Right lobe of liver (tissue), 6 donors: ENCODE measurements around the gene EML5. TPM values are rescaled to one million over a fixed set of nuclear protein-coding genes. Genes with fewer than 3 reads are reported as not detected.

ENCODE experiments used
- ATAC-seq, 4 donors: fragments of 200-7000 bp; cut with Tn5 transposase; one replicate each; pipeline ENCODE4 v1.9.1; 2020; ENCODE audit warnings: mild to moderate bottlenecking in 4 of 4, moderate library complexity in 4 of 4
- DNase-seq, 3 donors: peaks; one replicate each; pipeline ENCODE4 v3.0.0-alpha.2; 2020
- H3K27ac ChIP-seq, 3 donors: fragments of 200-600 bp; one replicate each; pipeline ENCODE4 v1.8.0; 2022
- H3K27me3 ChIP-seq, 2 donors: fragments of 200-600 bp; one replicate each; pipeline ENCODE4 v1.8.0; 2022
- H3K36me3 ChIP-seq, 4 donors: fragments of 200-600 bp; sonication (generic) in 1 of 4; one replicate each; pipeline versions ENCODE4 v1.5.1 to v1.8.0; 2017 to 2022; ENCODE audit warnings: control low read depth in 1 of 4
- H3K4me1 ChIP-seq, 4 donors: fragments of 200-600 bp; sonication (generic) in 1 of 4; one replicate each; pipeline versions ENCODE4 v1.5.1 to v1.8.0; 2017 to 2022; ENCODE audit warnings: control low read depth in 1 of 4
- H3K4me3 ChIP-seq, 3 donors: fragments of 200-600 bp; one replicate each; pipeline ENCODE4 v1.8.0; 2022
- H3K9me3 ChIP-seq, 4 donors: fragments of 200-600 bp; sonication (generic) in 1 of 4; one replicate each; pipeline versions ENCODE4 v1.5.1 to v1.8.0; 2017 to 2022; ENCODE audit warnings: control low read depth in 1 of 4
- CTCF ChIP-seq, 4 donors: fragments of 200-600 bp in 3 of 4; fragments of 450-650 bp in 1 of 4; IDR thresholded peaks; one replicate each; pipeline versions ENCODE4 v1.5.1 to v1.8.0; 2016 to 2022; ENCODE audit warnings: antibody characterized with exemption in 4 of 4, mild to moderate bottlenecking in 2 of 4
- POLR2A ChIP-seq: fragments of 450-650 bp; IDR thresholded peaks from one replicate; pipeline ENCODE4 v1.6.1; 2017; ENCODE audit warnings: antibody characterized with exemption, mild to moderate bottlenecking
- WGBS: methylation state at CpG from one replicate; pipeline ENCODE4 v1.1.6; 2018; ENCODE audit warnings: low coverage, low lambda C conversion rate; ENCODE audit not compliant: insufficient coverage; ENCODE audit errors: missing lambda C conversion rate; 5-methylcytosine and 5-hydroxymethylcytosine counted together
- intact Hi-C, 2 donors: fragments of 100-400 bp; cut with DNase I; formaldehyde crosslinking; loops; one replicate each; pipeline versions ENCODE4 v1.11.2 to v1.14.1; 2022
- total RNA-seq, 6 experiments: library from RNA; depleted of rRNA in 2 of 6; stranded (reverse); fragments of >200 nt in 2 of 6; fragmentation: NEBNext Ultra II Directional in 3 of 6; extraction: Animal tissue kit (Norgen Biotek cat#: 25700) in 3 of 6; gene quantifications; one replicate each; pipeline versions ENCODE4 v1.1.0 to v1.2.4, GENCODE V29; 2016 to 2023
- donor health status: DM: no; HTN: yes; CAD: no.
- donor health status: DM: no; HTN: no; CAD: no.
- donor health status: DM: no; HTN: no; CAD: no.
- donor health status: DM: no; HTN: yes; CAD: no.
- donor health status: DM: no; HTN: yes; CAD: no.

The EML5 gene
- total RNA-seq, 6 experiments from 2014 or later = 0.07 to 1.7 (median 0.24) TPM

GRCh38 chr14:88710709-88711108 lies 82.0 kb downstream of the EML5 start:
- WGBS = 53% methylated on average over 2 of the region's 2 CpGs
- no peaks in the 10 kb centered on the region for H3K27me3 ChIP-seq
- H3K4me3 ChIP-seq = no peak overlapping the region
- ATAC-seq (no peak), DNase-seq (no peak)
- H3K4me1 ChIP-seq = no peaks in the 10 kb centered on the region
- H3K36me3 ChIP-seq = no peaks in the 10 kb centered on the region
- H3K9me3 ChIP-seq = no peaks in the 10 kb centered on the region
- TF ChIP-seq POLR2A (no peak), CTCF (IDR thresholded peaks at IDR 0.05) (no peak)
- no peak overlapping the region for H3K27ac ChIP-seq
- intact Hi-C loops = no loop called here

- 91% methylated on average over 1 of the region's 1 CpG for WGBS
- no peaks in the 10 kb centered on the region for H3K27me3 ChIP-seq
- H3K27ac ChIP-seq = no peak overlapping the region
- H3K9me3 ChIP-seq = no peaks in the 10 kb centered on the region
- TF ChIP-seq CTCF (IDR thresholded peaks at IDR 0.05) (no peak), POLR2A (no peak)
- no peak overlapping the region for H3K4me3 ChIP-seq
- no peaks in the 10 kb centered on the region for H3K4me1 ChIP-seq
- no peaks in the 10 kb centered on the region for H3K36me3 ChIP-seq
- ATAC-seq (no peak), DNase-seq (no peak)
- intact Hi-C loops = no loop called here
Observed at GRCh38 chr14:88707088-88707487, 85.7 kb downstream of the EML5 start.

GRCh38 chr14:88706425-88706824 lies 86.3 kb downstream of the EML5 start:
- DNase-seq = no peak

GRCh38 chr14:88698651-88699050 lies 94.1 kb downstream of the EML5 start:
- Histone ChIP-seq H3K27ac (no peak overlapping the region), H3K9me3 (no peaks in the 10 kb centered on the region), H3K4me1 (no peaks in the 10 kb centered on the region), H3K27me3 (no peaks in the 10 kb centered on the region), H3K36me3 (no peaks in the 10 kb centered on the region), H3K4me3 (no peak overlapping the region)
- TF ChIP-seq CTCF (IDR thresholded peaks at IDR 0.05) (no peak), POLR2A (no peak)
- intact Hi-C loops = no loop called here
- ATAC-seq (no peak), DNase-seq (no peak)
- WGBS = 77% methylated on average over 5 of the region's 5 CpGs

More at GRCh38 chr14:88706425-88706824, 86.3 kb downstream of the EML5 start:
- Histone ChIP-seq H3K4me3 (no peak overlapping the region), H3K27me3 (no peaks in the 10 kb centered on the region), H3K9me3 (no peaks in the 10 kb centered on the region), H3K27ac (no peak overlapping the region), H3K4me1 (no peaks in the 10 kb centered on the region), H3K36me3 (no peaks in the 10 kb centered on the region)
- ATAC-seq = no peak
- no peak for TF ChIP-seq CTCF (IDR thresholded peaks at IDR 0.05)
- intact Hi-C loops = no loop called here

- 77% methylated on average over 3 of the region's 3 CpGs for whole genome bisulfite sequencing
Observed at GRCh38 chr14:88695870-88696269, 96.9 kb downstream of the EML5 start.

More at GRCh38 chr14:88695870-88696269, 96.9 kb downstream of the EML5 start:
- no peaks in the 10 kb centered on the region for H3K9me3 ChIP-seq
- H3K4me1 ChIP-seq = no peaks in the 10 kb centered on the region
- H3K27me3 ChIP-seq = no peaks in the 10 kb centered on the region
- H3K36me3 ChIP-seq = no peaks in the 10 kb centered on the region
- TF ChIP-seq CTCF (IDR thresholded peaks at IDR 0.05) (no peak), POLR2A (no peak)
- H3K4me3 ChIP-seq = no peak overlapping the region
- H3K27ac ChIP-seq = no peak overlapping the region
- ATAC-seq = no peak
- no peak for DNase-seq
- intact Hi-C loops = no loop called here
